ENCODE measurements around the gene KSR1.

- TF ChIP-seq POLR2A (IDR thresholded peaks at IDR 0.05) (no peak), CTCF (IDR thresholded peaks at IDR 0.05) (no peak), POLR2AphosphoS5 (IDR thresholded peaks at IDR 0.05; ENCODE audit: insufficient read depth in 1 of 2, low read depth in 1 of 2) (no peak)
These were observed 13.0 kb downstream of the KSR1 start for GRCh38 chr17:27469256-27469655.

Data from vagina (tissue), 2 donors.